GM19099 (cell line): ENCODE data around the gene PCLO.

Experiments used
- POLR2A ChIP-seq: IDR thresholded peaks from 3 replicates; pipeline ENCODE4 v1.6.1; 2011; ENCODE audit warnings: low read depth; ENCODE audit not compliant: insufficient read length; ENCODE audit errors: extremely low read depth

Gene PCLO

DNA sequence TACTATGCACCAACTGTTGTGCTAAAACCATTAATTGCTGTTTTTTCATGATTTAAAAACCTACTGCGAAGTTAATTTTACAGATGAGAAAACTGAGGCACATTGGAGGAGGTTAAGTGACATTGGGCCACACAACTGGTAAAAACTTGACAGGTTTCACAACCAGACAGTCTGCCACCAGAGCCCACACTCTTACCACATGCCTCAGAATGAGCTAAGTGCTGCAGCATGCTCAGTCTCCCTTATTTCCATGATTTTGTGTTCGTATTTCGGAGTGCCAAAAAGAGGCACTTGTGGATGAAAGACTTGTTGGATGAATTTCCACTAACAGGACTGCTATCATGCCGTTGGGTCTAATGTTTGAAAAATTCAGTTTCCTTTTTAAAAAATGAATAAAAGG lies 77.4 kb downstream of the PCLO start:
- no peak for TF ChIP-seq POLR2A

DNA sequence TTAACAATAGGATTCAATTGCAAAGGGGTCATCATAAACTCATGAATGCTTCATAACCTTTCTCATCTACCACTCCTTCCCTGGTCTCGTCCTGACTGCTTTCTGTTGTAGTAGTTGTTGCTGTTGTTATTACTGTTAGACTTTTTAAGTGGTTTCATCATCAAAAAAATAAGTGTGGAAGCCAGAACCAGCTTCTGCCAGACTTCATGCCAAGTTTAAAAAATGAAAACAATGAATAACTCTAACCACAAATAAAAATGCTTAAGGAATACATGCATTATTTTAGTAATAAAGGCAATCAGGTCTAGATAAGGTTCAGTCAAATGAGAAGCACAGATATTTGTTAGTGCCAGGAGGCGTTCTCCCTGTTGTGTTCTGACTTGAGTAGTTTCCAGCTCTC lies 85.4 kb downstream of the PCLO start:
- TF ChIP-seq POLR2A = no peak

DNA sequence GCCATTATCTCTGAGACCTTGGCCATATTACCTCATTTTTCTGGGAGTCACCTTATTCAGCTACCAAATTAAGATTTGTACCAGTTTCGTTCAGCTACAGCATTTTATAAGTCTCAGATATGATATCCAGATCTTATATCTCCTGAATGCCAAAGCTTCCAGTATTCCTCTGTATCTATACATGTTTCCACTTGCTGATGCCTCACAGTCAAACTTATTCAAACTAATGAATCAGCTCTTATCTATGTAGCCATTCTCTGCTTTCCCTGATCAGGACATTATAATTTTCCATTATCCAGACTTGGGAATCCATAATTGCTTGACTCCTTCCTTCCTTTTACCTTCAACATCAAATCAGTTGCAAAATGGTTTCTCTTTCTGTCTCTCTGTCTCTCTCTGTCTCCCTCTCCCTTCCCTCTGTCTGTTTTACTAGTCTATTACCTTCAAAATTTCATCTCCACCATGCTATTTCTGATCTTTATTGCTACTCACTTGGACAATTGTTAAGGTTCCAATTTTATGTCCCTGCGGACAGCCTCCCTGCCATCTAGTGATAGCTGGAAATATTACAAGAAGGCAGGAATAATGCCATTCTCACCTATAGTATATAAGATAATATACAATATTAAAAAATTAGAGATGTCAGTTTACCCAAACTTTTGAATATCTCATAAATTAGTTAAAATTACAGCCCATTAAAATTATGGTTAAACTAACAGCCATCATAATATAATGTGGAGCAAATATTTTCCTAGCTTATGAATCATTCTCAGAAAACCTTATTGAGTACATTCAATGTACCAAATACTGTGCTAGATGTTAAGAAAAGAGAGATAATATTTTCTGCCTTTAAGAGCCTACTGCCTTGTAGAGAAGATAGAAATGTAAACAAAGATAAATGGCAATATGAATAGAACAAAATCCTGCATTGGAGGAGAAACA lies 89.8 kb downstream of the PCLO start:
- TF ChIP-seq POLR2A = no peak

DNA sequence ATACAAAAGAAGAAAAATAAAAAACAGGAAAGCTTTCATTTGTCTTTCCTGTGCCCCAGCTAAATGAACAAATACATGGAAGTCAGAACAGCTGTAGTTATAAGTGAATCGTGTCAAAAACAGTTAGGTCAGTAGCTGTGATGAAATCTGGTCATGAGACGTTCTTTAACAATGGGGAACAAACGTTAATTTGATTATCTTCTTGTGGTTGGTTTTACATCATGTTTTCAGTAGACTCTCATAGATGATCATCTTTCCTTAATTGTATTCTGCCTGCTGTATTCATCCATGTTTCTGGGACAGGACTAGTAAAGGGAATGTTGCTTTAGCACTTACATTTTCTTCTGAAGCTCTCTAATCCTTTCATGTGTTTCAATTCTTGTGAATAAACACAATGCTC lies 97.0 kb downstream of the PCLO start:
- TF ChIP-seq POLR2A = no peak

DNA sequence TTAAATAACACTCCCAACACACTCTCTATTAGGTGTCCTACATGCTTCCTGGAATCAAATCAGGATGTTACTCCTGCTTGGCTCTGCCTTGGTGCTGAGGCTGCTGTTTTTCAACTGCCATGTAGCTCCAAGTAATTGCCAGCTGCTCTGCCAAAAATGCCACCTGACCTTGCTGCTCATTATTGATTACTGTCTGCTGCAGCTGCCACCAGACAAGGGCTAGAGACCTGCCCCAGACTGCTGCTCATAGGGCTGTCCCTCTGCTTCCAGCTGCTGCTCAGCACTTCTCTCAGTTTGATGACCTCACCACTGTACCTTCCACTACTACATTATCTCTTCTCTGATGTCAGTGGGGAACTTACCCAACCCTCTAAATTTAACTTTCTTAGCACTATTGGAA lies 102.5 kb downstream of the PCLO start:
- no peak for TF ChIP-seq POLR2A

DNA sequence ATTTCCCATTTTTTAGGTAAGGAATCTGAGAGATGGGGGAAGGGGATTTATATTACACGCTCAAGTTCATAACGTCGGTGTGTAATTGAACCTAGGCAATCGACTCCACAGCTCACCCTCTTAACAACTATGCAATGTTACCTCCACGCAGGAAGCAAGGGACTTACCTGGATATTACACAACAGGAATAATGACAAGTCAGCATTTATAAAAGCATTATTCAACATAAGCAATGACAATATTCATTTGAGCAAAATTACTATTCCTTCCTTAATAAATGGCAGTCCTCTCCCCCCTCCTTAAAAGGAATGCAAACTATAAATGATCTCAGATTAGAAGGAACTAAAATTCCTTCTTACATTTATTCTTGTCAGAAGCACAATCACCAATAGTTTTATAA lies 104.0 kb downstream of the PCLO start:
- TF ChIP-seq POLR2A = no peak

DNA sequence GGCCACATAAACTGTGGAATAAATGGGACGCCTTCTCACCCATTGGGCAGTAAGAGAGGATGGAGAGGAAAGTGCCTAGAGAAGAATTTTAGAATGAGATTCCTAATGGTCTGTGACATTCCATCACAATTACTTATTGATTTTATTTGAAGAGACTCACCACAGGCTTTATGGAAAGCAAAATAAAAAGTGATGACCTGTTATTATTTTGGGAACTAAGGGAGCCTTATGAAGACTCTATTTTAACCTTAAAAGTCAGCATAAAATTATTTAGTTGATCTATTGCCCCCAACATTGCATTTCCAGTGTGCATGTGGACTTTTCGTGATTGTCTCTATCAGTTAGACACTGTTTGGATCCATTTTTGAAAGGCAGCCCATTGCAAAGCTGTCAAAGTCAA lies 107.5 kb downstream of the PCLO start:
- no peak for TF ChIP-seq POLR2A

DNA sequence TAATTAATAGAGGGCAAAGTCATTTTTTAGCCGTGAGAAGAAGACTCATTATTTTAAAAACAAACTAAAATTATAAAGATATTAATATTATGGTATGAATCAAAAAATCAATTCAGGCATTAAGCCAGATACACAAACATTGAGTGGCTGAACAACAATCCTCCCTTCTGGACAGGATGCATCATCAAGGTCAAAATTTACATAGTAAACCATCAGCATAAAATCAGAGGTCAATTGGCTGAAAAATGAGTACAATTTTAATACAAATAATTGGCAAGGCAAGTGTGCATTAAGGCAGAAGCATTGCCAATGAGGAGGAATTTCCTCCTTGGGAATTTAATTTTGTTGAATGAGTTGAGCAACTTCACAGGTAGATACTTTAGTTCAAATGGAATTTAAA lies 108.2 kb downstream of the PCLO start:
- no peak for TF ChIP-seq POLR2A

DNA sequence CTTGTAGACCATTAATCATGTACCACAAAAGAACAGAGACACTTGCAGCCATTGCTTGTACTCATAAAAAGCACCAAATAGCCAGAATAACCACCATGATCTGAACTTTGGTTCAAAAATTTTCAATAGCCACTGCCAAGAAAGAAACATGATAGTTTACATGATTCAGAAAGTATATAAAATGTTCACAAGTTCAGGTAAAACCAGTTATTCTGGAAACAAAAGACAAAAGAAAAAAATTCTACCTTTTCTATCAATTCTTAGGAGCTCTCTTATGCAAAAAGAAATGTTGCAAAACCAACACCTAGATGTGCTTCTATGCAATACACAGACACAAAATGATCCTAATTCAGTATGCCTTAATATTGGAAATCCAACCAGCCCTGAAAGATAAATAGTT lies 108.7 kb downstream of the PCLO start:
- no peak for TF ChIP-seq POLR2A

DNA sequence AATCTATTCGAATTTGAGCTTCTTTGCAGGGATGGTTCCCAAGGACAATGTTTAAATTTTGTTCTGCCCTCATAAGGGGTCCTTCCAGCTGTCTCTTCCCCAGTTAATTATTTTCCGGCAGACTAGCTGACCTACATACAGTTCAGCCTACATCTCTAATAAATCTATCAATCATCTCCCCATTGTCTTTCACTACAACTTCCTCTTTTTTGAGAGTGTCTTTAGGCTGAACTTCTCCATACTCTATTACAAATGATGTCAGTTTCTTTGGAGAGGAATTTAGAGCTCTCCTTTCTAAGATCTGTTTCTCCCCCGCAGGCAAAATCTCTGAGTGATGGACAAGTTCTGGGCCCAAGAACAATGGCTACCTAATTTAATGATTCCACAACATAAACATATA lies 122.2 kb downstream of the PCLO start:
- no peak for TF ChIP-seq POLR2A

DNA sequence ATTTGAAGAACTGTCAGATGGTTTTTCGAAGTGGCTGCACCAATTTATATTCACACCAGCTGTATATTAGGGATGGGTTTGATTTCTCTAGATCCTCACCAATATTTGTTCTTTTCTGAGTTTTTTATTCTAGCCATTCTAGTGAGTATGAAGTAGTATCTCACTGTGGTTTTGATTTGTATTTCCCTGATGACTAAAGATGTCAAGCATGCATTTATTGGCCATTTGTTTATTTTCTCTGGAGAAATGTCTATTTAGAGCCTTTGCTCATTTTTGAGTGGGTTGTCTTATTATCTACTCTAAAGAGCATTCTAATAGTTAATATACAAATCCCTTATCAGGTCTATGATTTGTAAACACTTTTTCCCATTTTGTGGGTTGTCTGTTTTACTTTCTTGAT lies 123.9 kb downstream of the PCLO start:
- TF ChIP-seq POLR2A = no peak

DNA sequence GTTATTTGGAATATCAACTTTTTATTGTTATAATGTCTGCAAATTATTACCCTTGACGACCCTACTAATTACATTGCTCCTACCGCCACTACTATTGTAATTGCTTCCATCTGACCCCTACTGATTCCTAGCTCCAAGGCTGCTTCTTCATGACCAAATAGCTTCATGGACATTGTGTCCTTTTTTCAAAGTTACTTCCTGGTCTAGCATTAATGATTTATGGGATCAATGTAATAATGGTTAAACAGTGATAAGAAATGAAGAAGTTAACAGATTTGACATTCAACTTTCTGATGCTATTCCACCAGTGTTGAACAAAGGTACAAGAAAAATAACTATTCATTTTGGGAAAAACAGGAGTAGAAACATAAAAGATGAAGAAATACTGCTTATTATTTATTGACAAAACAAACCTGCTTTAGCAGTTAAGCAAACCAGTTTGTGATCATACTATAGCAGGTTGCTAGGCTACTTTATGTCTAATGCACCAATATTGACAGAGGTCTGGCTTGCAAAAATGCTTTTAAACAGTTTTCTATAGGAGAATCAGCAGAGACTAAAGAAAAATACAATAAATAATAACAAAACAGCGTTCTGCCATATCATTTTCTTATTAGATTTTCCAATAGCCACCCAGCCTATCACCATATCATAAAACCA lies 125.8 kb downstream of the PCLO start:
- no peak for TF ChIP-seq POLR2A

DNA sequence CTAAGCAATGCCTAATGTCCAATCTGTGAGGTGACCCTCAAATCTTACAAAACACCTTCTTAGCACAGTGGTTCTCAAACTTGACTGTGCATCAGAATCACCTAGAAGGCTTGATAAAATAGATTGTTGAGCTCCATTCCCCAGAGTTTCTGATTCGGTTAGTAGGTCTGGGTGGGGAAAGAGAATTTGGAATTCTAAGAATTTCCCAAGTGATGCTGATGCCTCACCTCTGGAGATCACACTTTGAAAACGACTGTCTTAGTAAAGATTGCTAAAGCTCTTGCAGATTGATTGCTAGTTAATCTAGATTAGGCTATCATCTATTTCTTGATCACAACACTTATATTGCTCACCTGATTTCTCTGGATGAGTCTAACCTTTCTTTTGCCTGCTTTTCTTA lies 126.6 kb downstream of the PCLO start:
- TF ChIP-seq POLR2A = no peak

DNA sequence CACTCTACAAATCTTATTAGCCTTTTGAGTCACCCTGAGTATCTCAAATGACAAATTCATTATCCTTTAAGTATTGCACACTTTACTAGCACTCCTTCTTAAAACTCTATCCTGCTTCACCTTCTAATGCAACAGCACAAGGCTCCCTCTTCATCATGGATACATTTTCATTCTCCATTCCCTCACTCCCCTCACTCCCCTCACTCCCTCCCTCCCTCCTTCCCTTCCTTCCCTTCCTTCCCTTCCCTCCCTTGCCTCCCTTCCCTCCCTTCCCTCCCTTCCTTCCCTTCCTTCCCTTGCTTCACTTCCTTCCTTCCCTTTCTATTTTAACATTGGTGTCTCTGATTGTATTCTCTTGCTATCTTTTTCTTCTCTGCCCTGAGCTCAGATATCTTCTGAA lies 130.5 kb downstream of the PCLO start:
- TF ChIP-seq POLR2A = no peak

DNA sequence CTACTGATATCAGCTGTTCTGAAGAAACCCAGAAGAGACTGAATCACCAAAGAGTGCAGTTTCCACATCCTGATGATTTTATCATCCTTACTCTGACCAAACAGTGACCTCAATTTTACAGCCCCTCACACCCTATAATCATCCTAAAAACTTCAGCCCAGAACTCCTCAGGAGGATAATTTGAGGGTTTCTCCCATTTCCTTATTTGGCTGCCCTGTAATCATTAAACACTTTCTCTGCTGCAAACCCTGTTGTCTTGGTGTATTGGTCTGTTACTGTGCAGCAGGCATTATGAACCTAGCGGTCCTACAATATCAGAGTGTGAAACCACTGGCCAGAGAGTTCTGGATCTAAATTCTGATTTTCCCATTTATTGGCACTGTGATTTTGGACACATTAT lies 141.7 kb downstream of the PCLO start:
- no peak for TF ChIP-seq POLR2A

DNA sequence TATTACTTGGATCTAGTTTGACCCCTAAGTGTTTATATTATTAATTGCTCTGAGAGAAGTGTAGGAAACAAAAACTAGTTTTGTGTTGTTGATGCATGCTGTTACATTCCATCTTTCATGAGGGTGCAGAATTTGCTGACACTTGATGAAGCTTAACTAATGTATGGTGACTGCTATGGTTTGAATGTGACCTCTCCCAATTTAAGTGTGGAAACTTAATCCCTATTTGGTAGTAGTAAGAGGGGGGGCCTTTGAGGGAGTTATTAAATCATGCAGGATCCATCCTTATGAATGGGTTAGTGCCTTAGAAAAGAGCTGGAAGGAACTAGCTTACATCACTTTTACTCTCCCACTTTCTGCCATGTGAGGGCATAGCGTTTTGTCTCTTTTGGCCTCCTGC lies 142.5 kb downstream of the PCLO start:
- no peak for TF ChIP-seq POLR2A
